Fibroblast of peridontal ligament (primary cell): ENCODE data around the gene NHLRC2.
A peak's percentile ranks its signal among the peaks of the same experiment; 100 is the strongest.

Experiments used
- DNase-seq: peaks from one replicate; pipeline ENCODE4 v3.0.0-alpha.2; 2010; ENCODE audit errors: extremely low read depth

NHLRC2 gene

DNA sequence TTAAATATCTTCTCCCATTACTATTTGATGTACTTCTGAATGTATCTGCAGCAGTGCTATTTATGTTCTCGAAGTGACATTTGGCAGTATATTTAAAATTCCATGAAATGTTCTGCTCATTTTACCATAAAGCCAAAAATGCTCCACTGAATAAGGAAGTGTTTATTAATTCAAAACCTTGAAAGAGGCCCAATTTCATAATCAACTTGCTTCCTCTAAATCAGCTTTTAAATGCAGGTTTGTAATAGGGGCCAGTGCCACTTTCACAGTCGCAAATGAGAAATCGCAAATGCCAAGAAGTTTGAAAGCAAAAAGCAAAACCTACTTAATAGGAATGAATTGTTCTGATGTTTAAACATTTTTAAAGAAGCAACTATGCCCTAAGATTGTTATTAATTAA, 11.4 kb downstream of the NHLRC2 start:
- no peak for DNase-seq

- DNase-seq, result no peak
These were observed 12.3 kb downstream of the NHLRC2 start for GRCh38 chr10:113866551-113867394.

DNA sequence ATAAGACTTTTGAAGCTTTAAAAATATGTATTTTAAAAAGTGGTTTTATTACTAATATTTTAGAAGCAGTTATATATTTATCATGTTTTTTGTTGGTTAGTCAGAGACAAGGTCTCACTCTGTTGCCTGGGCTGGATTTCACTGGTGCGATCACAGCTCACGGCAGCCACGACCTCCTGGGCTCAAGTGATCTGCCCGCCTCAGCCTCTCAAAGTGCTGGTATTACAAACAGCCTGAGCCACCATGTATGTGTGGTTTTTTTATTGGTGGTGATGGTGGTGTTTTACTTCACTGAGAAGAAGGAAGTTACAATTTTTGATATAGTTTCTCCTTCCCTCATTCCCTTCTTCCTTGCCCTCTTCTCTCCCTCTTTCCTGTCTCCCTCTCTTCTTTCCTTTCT, 13.4 kb downstream of the NHLRC2 start:
- no peak for DNase-seq

- DNase-seq, result peak; percentile 18
These were observed 15.3 kb downstream of the NHLRC2 start for GRCh38 chr10:113869789-113870188.

- no peak for DNase-seq
These were observed 17.9 kb downstream of the NHLRC2 start for GRCh38 chr10:113872139-113873030.

DNA sequence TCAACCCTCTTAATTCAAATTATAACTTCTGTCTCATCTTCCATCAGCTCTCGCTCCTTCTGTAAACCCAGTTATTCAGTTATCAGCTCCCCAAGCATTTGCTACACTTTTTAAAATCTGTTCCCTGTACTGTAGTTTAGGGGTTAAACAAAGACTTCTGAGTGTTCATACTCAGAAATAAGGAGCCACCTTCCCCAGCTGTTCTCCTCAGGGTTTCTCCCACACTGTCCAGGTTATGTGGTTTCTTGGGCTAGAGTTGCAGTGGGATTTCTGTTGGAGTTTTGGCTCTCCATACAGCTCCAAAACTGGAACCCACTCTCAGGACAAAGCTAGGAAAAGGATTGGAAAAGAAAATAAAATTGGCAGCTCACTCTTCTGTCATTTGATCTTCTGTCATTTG, 20.8 kb downstream of the NHLRC2 start:
- DNase-seq, result no peak

DNA sequence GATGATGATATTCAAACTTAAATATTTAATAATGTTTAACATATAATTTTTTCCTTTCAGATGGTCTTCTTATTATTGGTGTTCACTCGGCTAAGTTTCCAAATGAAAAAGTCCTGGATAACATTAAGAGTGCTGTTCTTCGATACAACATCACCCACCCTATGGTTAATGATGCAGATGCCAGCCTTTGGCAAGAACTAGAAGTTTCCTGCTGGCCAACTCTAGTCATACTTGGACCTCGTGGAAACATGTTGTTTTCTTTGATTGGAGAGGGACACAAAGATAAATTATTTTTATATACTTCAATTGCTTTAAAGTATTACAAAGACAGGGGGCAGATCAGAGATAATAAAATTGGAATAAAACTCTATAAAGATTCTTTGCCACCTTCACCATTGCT, 22.0 kb downstream of the NHLRC2 start:
- DNase-seq, result no peak

- DNase-seq, result no peak
These were observed 25.2 kb downstream of the NHLRC2 start for GRCh38 chr10:113879691-113880090.

- DNase-seq, result no peak
These were observed 25.8 kb downstream of the NHLRC2 start for GRCh38 chr10:113880236-113880635.

GRCh38 chr10:113882240-113882639, 27.8 kb downstream of the NHLRC2 start:
- DNase-seq, result no peak

GRCh38 chr10:113889911-113890310, 35.5 kb downstream of the NHLRC2 start:
- peak; percentile 19 for DNase-seq

- no peak for DNase-seq
These were observed 36.3 kb downstream of the NHLRC2 start for GRCh38 chr10:113890769-113891168.

- peak; percentile 12 for DNase-seq
These were observed 37.0 kb downstream of the NHLRC2 start for GRCh38 chr10:113891476-113891875.

DNA sequence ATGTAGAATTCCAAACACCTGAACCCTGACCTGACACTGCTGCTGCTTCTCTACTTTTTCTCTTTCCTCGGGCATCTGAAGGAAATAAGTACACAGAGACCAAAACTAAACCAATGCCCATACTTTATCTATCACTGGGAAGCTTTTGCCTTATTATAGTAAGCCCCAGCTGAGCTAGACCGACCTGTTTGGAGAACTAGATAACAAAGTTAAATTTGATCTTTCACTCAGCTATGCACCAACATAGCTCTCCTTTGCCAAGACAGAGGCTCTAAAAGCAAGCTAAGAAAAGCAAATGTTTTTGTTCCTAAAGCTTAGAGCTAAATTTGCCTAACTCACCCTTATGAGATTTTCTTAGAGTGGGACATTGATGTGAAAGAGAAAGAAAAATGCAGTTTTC, 39.1 kb downstream of the NHLRC2 start:
- no peak for DNase-seq

- no peak for DNase-seq
These were observed 40.1 kb downstream of the NHLRC2 start for GRCh38 chr10:113894581-113894980.

DNA sequence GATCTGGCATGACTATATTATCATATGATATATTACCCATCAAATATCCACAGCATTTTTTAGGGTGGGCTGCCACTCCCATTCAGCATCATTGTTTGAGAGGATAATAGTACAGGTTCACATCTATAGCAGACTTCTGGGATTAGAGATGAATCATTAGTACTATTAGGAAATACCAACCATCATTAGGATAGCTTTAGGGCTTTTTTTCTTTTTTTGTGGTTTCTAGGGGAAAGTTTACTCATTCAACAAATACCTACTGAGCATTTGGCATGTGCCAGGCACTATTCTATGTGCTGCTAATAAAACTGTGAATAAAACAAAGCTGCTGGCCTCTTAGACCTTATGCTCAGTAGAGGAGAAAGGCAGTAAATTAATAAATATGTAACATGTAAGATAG, 40.6 kb downstream of the NHLRC2 start:
- DNase-seq, result no peak

GRCh38 chr10:113897693-113898618, 43.5 kb downstream of the NHLRC2 start:
- peak; percentile 24 for DNase-seq

- DNase-seq, result peak; percentile 28
These were observed 45.6 kb downstream of the NHLRC2 start for GRCh38 chr10:113899952-113900598.

DNA sequence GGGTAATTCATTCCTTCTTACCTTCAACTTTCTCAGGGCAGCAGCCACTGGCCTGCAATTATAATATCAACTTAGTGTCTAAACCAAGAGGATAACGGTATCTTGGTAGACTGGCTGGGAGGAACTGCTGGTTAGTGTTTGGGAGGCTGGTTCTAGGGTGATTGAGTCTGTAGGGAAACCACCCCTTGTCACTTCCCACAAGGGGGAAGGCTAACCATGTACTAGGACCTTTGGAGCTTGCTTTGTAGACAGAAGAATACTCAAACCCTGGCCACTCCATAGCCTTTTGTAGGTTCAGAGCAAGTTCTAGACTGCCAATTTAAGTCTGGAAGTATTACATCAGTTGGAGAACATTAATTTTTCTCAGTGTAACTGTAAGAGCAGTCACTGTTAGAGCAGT, 51.3 kb downstream of the NHLRC2 start:
- no peak for DNase-seq

DNA sequence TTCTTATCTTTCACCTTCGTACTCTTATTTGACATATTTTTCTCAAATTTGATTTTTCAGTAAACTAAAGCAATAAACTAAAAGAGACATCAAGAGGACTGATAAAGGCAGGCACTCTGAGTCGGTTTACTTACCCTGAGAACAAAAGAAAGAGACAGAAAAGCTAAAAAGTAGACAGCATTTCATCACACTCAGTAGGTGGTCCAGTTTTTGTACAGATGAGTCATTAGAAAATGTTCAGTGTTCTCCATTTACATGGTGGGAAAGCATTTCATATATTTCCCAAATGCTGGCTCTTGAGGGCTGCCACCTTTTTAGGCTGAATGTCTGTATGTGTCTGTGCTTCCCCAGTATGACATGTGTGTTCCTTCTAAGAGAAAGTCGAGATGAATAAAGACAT, 52.7 kb downstream of the NHLRC2 start:
- no peak for DNase-seq

- no peak for DNase-seq
These were observed 53.8 kb downstream of the NHLRC2 start for GRCh38 chr10:113908236-113908635.
